Thyroid gland (tissue), 4 donors: ENCODE measurements around the gene S100A7A. TPM values are rescaled to one million over a fixed set of nuclear protein-coding genes. Genes with fewer than 3 reads are reported as not detected.

Experiments used
- DNase-seq, 2 donors: peaks; one replicate each; pipeline ENCODE4 v3.0.0-alpha.2; 2019
- H3K27ac ChIP-seq, 3 donors: fragments of 200-600 bp; sonication (generic); 1 replicate in 2 of 3; 2 replicates in 1 of 3; pipeline ENCODE4 v1.5.1; 2016 to 2019; ENCODE audit warnings: mild to moderate bottlenecking in 1 of 3, moderate library complexity in 1 of 3
- H3K27me3 ChIP-seq: fragments of 200-600 bp; sonication (generic); one replicate; pipeline ENCODE4 v1.5.1; 2019
- H3K36me3 ChIP-seq, 2 donors: fragments of 200-600 bp; sonication (generic); one replicate each; pipeline ENCODE4 v1.5.1; 2016 to 2019
- H3K4me1 ChIP-seq, 2 donors: fragments of 200-600 bp; sonication (generic); one replicate each; pipeline ENCODE4 v1.5.1; 2017 to 2019
- H3K4me3 ChIP-seq, 3 donors: fragments of 200-600 bp; sonication (generic); replicated peaks in 1 of 3; 1 replicate in 2 of 3; 2 replicates in 1 of 3; pipeline ENCODE4 v1.5.1; 2016; ENCODE audit warnings: mild to moderate bottlenecking in 1 of 3
- H3K9me3 ChIP-seq: fragments of 200-600 bp; sonication (generic); one replicate; pipeline ENCODE4 v1.5.1; 2017
- POLR2A ChIP-seq, 2 donors: fragments of 450-650 bp; IDR thresholded peaks; one replicate each; pipeline ENCODE4 v1.6.1; 2017; ENCODE audit warnings: antibody characterized with exemption in 2 of 2, mild to moderate bottlenecking in 2 of 2, moderate library complexity in 1 of 2
- WGBS, 2 donors: methylation state at CpG; one replicate each; pipeline ENCODE4 v1.1.5; 2017; 5-methylcytosine and 5-hydroxymethylcytosine counted together
- intact Hi-C: fragments of 100-400 bp; cut with DNase I; formaldehyde crosslinking; loops from one replicate; pipeline ENCODE4 v1.15.1; 2023
- total RNA-seq, 4 donors: library from RNA; depleted of rRNA; stranded (reverse); fragments of >200 nt; gene quantifications; one replicate each; pipeline ENCODE4 v1.2.3, GENCODE V29; 2016
- TF ChIP-seq, protein P1 (sequence below), 6 experiments: fragments of 200-600 bp in 3 of 6; fragments of 450-650 bp in 3 of 6; sonication (generic) in 3 of 6; IDR thresholded peaks; one replicate each; pipeline ENCODE4 v1.5.1; 2016 to 2019; ENCODE audit warnings: antibody characterized with exemption in 6 of 6, mild to moderate bottlenecking in 2 of 6, inconsistent platforms in 1 of 6, moderate library complexity in 1 of 6

S100A7A gene
- total RNA-seq, 4 donors from 2014 or later: not detected

DNA sequence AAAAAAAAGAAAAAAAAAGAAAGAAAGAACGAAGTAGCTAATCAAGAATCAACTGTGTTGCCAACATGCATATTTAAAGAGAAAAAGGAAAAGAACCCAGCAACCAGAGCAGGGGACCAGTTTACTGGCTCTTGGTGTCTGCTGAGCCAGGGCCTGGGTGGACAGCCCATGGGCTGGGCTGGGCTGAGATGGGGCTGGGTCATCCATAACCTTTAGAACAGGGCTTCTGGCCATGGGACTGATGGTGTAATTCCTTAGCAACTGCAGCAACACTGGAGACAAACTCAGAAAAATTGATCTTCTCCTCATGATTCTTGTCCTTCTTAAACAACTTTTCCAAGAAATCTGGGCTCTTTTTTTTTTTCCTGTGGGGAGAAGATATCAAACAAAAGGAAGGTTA, 10.5 kb downstream of the S100A7A start:
- Histone ChIP-seq H3K4me1 (no peaks in the 10 kb centered on the region), H3K9me3 (no peaks in the 10 kb centered on the region), H3K27ac (no peak overlapping the region), H3K4me3 (no peak overlapping the region), H3K36me3 (no peaks in the 10 kb centered on the region), H3K27me3 (no peaks in the 10 kb centered on the region)
- TF ChIP-seq, protein P1, sequence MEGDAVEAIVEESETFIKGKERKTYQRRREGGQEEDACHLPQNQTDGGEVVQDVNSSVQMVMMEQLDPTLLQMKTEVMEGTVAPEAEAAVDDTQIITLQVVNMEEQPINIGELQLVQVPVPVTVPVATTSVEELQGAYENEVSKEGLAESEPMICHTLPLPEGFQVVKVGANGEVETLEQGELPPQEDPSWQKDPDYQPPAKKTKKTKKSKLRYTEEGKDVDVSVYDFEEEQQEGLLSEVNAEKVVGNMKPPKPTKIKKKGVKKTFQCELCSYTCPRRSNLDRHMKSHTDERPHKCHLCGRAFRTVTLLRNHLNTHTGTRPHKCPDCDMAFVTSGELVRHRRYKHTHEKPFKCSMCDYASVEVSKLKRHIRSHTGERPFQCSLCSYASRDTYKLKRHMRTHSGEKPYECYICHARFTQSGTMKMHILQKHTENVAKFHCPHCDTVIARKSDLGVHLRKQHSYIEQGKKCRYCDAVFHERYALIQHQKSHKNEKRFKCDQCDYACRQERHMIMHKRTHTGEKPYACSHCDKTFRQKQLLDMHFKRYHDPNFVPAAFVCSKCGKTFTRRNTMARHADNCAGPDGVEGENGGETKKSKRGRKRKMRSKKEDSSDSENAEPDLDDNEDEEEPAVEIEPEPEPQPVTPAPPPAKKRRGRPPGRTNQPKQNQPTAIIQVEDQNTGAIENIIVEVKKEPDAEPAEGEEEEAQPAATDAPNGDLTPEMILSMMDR (IDR thresholded peaks at IDR 0.05): no peak
- no peak for TF ChIP-seq POLR2A (IDR thresholded peaks at IDR 0.05)
- WGBS, 2 donors: 32 to 38% methylated on average over 1 of the region's 1 CpG
- DNase-seq: no peak
- intact Hi-C loops: no loop called here

- Histone ChIP-seq H3K4me3 (no peak overlapping the region), H3K9me3 (no peaks in the 10 kb centered on the region), H3K36me3 (no peaks in the 10 kb centered on the region), H3K27me3 (no peaks in the 10 kb centered on the region), H3K4me1 (no peaks in the 10 kb centered on the region), H3K27ac (no peak overlapping the region)
- 77 to 79% methylated on average over 12 of the region's 12 CpGs for WGBS, 2 donors
- intact Hi-C loops: no loop called here
- DNase-seq: no peak
- TF ChIP-seq POLR2A (IDR thresholded peaks at IDR 0.05): no peak
- TF ChIP-seq, protein P1 (IDR thresholded peaks at IDR 0.05): no peak
Observed at GRCh38 chr1:153428073-153428638, 11.8 kb downstream of the S100A7A start.

DNA sequence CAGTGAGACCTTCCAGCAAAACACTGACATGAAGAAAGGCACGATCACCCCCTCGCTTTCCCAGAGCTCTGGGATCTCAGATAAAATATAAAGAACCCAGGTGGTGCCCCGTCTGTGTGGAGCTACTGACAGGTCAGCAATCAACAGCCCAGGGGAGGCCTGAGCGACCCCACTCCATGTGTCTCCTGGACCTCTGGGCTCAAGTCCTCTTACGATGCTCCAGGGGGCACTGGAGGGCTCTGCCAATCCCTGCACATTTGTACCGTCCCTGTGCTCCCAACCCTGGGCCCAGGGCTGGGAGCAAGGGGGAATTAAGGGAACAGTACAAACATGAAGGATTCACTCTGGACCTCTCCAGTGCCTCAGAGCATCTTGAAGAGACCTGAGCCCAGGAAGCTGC, 12.5 kb downstream of the S100A7A start:
- DNase-seq: no peak
- no peak overlapping the region for H3K4me3 ChIP-seq
- H3K9me3 ChIP-seq: no peaks in the 10 kb centered on the region
- no peak overlapping the region for H3K27ac ChIP-seq
- H3K36me3 ChIP-seq: no peaks in the 10 kb centered on the region
- H3K27me3 ChIP-seq: no peaks in the 10 kb centered on the region
- WGBS, 2 donors: 45 to 47% methylated on average over 6 of the region's 6 CpGs
- TF ChIP-seq, protein P1 (IDR thresholded peaks at IDR 0.05): no peak
- no peak for TF ChIP-seq POLR2A (IDR thresholded peaks at IDR 0.05)
- H3K4me1 ChIP-seq: no peaks in the 10 kb centered on the region
- intact Hi-C loops: no loop called here

DNA sequence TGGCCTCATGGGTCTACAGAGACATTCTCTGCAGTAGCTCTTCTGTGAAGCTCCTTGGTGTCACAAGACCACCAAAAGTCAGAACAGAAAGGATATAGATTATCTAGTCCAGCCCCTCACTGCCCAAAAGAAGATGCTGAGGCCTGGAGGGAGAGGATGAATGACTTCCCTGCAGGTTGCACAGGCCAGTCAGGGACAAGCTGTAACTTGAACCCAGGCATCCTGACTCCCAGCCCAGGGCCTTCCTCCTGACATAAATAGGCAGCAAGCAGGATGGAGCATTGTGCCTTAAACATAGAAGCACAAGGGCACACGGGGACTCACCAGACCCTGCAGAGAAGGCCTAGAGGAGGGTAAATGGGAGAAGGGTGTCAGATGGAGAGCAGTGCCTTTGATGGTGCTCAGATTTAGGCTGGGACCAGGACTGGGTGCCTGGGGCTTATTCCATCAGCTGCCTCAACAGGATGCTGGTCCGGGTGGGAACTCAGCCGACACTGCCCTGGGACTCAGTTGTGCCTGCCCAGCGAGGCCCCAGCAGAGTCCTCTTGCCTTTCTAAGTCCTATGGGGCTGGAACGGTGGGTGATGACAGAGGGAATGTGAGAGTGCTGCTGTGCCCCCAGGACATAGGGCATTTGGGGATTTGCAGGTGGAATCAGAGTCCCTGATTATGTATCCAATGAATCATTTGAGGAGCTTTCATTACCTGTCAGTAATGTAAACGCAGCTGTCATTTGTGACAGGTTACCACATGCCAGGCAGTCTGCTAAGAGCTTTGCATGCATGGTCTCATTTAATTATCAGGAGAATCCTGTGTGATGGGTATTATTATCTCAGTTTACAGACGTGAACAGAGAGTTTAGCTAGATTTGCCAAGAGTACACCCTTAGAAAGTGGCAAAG, 13.2 kb downstream of the S100A7A start:
- no peak overlapping the region for H3K4me3 ChIP-seq
- H3K27ac ChIP-seq: no peak overlapping the region
- no peaks in the 10 kb centered on the region for H3K27me3 ChIP-seq
- TF ChIP-seq, protein P1 (IDR thresholded peaks at IDR 0.05): no peak
- no peak for TF ChIP-seq POLR2A (IDR thresholded peaks at IDR 0.05)
- DNase-seq: no peak
- intact Hi-C loops: no loop called here
- H3K9me3 ChIP-seq: no peaks in the 10 kb centered on the region
- H3K36me3 ChIP-seq: no peaks in the 10 kb centered on the region
- 79 to 87% methylated on average over 7 of the region's 7 CpGs for WGBS, 2 donors
- no peaks in the 10 kb centered on the region for H3K4me1 ChIP-seq

DNA sequence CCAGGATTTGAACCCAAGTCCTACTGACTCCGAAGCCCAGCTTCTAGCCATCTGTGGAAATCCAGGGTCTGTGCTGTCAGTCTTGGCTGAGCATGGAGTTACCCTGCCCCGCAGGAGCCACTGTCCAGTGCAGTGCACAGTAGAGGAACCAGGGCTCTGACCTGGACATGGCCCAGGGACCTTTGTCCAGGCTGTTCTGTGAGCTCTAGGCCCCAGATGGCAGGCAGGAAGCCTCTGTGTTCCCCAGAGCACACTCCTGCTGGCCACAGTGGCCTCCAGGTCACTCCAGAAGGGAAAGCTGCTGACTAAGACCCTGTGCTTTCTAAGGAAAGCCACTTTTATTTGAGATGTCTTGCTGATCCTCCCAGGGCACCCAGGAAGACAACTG, 13.8 kb downstream of the S100A7A start:
- Histone ChIP-seq H3K27me3 (no peaks in the 10 kb centered on the region), H3K27ac (no peak overlapping the region), H3K4me3 (no peak overlapping the region), H3K9me3 (no peaks in the 10 kb centered on the region), H3K4me1 (no peaks in the 10 kb centered on the region), H3K36me3 (no peaks in the 10 kb centered on the region)
- DNase-seq: no peak
- intact Hi-C loops: no loop called here
- TF ChIP-seq, protein P1 (IDR thresholded peaks at IDR 0.05): no peak
- no peak for TF ChIP-seq POLR2A (IDR thresholded peaks at IDR 0.05)
- WGBS, 2 donors: 73 to 82% methylated on average over 2 of the region's 2 CpGs
